CD4-positive, alpha-beta T cell (primary cell): ENCODE measurements around the gene ARL15. TPM values are rescaled to one million over a fixed set of nuclear protein-coding genes. Genes with fewer than 3 reads are reported as not detected.

Experiments used
- ATAC-seq: fragments of 200-7000 bp; cut with Tn5 transposase; one replicate; pipeline ENCODE4 v1.10.0; 2022; ENCODE audit warnings: mild to moderate bottlenecking; ENCODE audit not compliant: poor library complexity
- CTCF ChIA-PET: fragments of 350-600 bp; sonication (Branson Sonifier 250); formaldehyde crosslinking; loops from one replicate; lab custom pipeline; 2021; ENCODE audit warnings: antibody characterized with exemption, inconsistent platforms; lab: Charles Lee
- POLR2A ChIA-PET: fragments of 350-600 bp; sonication (Branson Sonifier 250); formaldehyde crosslinking; loops from one replicate; lab custom pipeline; 2021; ENCODE audit warnings: antibody characterized with exemption, inconsistent platforms; lab: Charles Lee
- DNase-seq, 14 experiments: peaks; one replicate each; pipeline ENCODE4 v3.0.0-alpha.2; 2013 to 2020; ENCODE audit warnings: mixed read lengths in 2 of 14
- H3K27ac ChIP-seq, 2 donors: one replicate each; pipeline versions ENCODE4 v1.5.1 to v1.7.0; 2013; ENCODE audit warnings: low read length in 2 of 2, low read depth in 1 of 2, mild to moderate bottlenecking in 1 of 2
- H3K27me3 ChIP-seq, 2 experiments: 1 replicate in 1 of 2; 2 replicates in 1 of 2; pipeline versions ENCODE4 v1.6.1 to v1.7.0; 2013; ENCODE audit warnings: low read length in 2 of 2, control low read depth in 1 of 2, mild to moderate bottlenecking in 1 of 2, moderate library complexity in 1 of 2; ENCODE audit not compliant: insufficient read depth in 2 of 2, control insufficient read depth in 1 of 2
- H3K36me3 ChIP-seq: one replicate; pipeline ENCODE4 v1.6.1; 2013; ENCODE audit warnings: low read length, control low read depth; ENCODE audit not compliant: insufficient read depth
- H3K4me1 ChIP-seq: one replicate; pipeline ENCODE4 v1.6.1; 2013; ENCODE audit warnings: low read length, control low read depth; ENCODE audit not compliant: insufficient read depth
- H3K4me3 ChIP-seq: one replicate; pipeline ENCODE4 v1.5.1; 2013; ENCODE audit warnings: mild to moderate bottlenecking, low read length, moderate library complexity
- H3K9me3 ChIP-seq, 2 experiments: 1 replicate in 1 of 2; 2 replicates in 1 of 2; pipeline versions ENCODE4 v1.6.1 to v1.7.0; 2013; ENCODE audit warnings: low read length in 2 of 2, mild to moderate bottlenecking in 2 of 2, control low read depth in 1 of 2, moderate library complexity in 1 of 2; ENCODE audit not compliant: control insufficient read depth in 1 of 2, insufficient read depth in 1 of 2
- H3K27ac Mint-ChIP-seq: one replicate; pipeline ENCODE4 v1.8.0; 2020; ENCODE audit warnings: mixed read lengths
- H3K27me3 Mint-ChIP-seq: one replicate; pipeline ENCODE4 v1.8.0; 2021; ENCODE audit warnings: mixed read lengths
- H3K36me3 Mint-ChIP-seq: one replicate; pipeline ENCODE4 v1.8.0; 2021; ENCODE audit warnings: low read depth, mixed read lengths
- H3K4me1 Mint-ChIP-seq: one replicate; pipeline ENCODE4 v1.8.0; 2021; ENCODE audit warnings: low read depth, mixed read lengths
- H3K4me3 Mint-ChIP-seq: one replicate; pipeline ENCODE4 v1.8.0; 2020; ENCODE audit warnings: mild to moderate bottlenecking, mixed read lengths
- H3K9me3 Mint-ChIP-seq: one replicate; pipeline ENCODE4 v1.8.0; 2020; ENCODE audit warnings: mixed read lengths
- intact Hi-C, 2 experiments: fragments of 100-400 bp; cut with DNase I in 1 of 2; cut with micrococcal nuclease in 1 of 2; formaldehyde crosslinking; loops; one replicate each; pipeline versions ENCODE4 v1.15.1 to v1.9.0; 2023 to 2025; cut with DNase I, micrococcal nuclease
- total RNA-seq, 174 experiments: library from RNA in 2 of 174; stranded (reverse) in 2 of 174; gene quantifications; one replicate each; pipeline ENCODE4 v1.2.3 and lab custom pipeline; 2021 to 2026
- TF ChIP-seq, protein P1 (sequence below): fragments of 200-600 bp; IDR thresholded peaks from one replicate; pipeline ENCODE4 v1.8.0; 2022; ENCODE audit warnings: antibody characterized with exemption, mild to moderate bottlenecking

Gene ARL15
- total RNA-seq, 2 experiments from 2014 or later: 9.1 to 10.6 TPM

DNA sequence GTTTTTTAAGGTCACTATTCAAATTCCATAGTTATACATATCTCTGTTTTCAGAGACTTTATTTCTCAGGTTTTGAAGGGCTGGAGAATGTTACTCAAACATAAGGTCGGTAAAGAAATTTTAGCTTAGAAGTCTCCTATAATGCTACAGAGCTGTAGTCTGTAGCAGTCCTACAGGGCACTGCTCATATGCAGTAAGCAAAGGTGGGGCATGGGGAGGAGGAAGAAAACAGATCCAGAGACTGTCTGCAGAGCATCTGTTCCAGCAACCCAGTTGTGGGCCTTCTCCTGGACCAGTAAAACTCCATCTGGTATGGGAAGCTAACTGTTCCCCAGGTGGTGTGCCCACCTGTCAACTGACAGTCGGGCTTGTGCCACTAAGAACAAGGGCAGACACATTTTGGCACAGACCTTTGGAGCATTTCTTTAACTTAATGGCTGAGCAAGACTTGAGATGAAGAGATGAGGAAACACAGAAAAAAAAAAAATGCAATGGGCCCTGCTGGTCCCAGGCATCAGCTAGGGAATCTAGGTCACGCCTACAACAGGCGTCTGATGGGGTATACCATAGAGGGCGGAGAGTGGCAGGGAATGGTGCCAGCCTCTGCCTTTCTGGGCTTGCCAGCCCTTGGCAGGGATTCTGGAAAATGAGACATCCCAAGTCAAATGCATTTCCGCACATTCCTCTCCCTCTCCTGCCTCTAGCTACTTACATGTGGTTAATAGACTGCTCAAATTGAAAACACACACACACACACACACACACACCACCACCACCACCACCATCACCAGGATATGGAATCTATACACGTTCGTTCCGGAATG is 218.9 kb downstream of the ARL15 start:
- Mint-ChIP-seq H3K4me3 (no peak overlapping the region), H3K27ac (no peak overlapping the region), H3K4me1 (no peaks in the 10 kb centered on the region), H3K27me3 (no peaks in the 10 kb centered on the region), H3K36me3 (peaks cover 6% of the 10 kb centered on the region), H3K9me3 (no peaks in the 10 kb centered on the region)
- ChIA-PET POLR2A (interaction anchor here (0.6 kb wide), 1 partner anchor 23 kb away, joined by 4 read pairs; no protein-coding TSS in a partner anchor), CTCF (no interaction called here)
- no peaks in the 10 kb centered on the region for H3K4me1 ChIP-seq
- intact Hi-C loops: no loop called here
- H3K27me3 ChIP-seq: no peaks in the 10 kb centered on the region
- TF ChIP-seq, protein P1, sequence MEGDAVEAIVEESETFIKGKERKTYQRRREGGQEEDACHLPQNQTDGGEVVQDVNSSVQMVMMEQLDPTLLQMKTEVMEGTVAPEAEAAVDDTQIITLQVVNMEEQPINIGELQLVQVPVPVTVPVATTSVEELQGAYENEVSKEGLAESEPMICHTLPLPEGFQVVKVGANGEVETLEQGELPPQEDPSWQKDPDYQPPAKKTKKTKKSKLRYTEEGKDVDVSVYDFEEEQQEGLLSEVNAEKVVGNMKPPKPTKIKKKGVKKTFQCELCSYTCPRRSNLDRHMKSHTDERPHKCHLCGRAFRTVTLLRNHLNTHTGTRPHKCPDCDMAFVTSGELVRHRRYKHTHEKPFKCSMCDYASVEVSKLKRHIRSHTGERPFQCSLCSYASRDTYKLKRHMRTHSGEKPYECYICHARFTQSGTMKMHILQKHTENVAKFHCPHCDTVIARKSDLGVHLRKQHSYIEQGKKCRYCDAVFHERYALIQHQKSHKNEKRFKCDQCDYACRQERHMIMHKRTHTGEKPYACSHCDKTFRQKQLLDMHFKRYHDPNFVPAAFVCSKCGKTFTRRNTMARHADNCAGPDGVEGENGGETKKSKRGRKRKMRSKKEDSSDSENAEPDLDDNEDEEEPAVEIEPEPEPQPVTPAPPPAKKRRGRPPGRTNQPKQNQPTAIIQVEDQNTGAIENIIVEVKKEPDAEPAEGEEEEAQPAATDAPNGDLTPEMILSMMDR: no peak
- ATAC-seq (no peak), DNase-seq (no peak)
- no peak overlapping the region for H3K27ac ChIP-seq
- H3K36me3 ChIP-seq: no peaks in the 10 kb centered on the region
- H3K9me3 ChIP-seq: no peaks in the 10 kb centered on the region
- no peak overlapping the region for H3K4me3 ChIP-seq

DNA sequence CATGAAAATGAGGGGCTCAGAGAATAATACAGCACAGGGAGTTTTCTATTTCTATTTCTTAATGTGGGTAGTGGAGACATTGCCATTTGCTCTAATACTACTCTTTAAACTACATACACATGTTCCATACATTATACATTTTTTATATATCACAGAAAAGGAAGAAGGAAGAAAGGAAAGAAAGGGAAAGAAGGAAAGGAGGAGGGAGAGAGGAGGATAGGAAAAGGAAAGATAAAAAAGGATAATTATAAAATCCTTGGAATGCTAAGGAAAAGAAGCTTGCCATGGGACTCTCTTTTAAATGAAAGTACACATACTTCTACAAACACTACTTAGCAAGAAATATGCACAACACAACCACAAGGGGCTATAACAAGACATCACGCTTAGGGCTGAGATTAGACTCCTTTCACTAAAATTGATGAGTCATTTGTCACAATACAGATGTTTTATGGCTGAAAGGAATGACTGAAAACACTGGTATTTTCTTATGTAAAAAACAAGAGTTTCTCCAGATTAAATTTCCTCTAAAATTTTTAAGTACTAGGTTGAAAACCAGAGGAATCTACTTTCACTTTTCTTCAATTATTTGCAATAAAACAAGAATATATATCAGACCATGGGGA is 219.8 kb downstream of the ARL15 start:
- Histone ChIP-seq H3K36me3 (no peaks in the 10 kb centered on the region), H3K27ac (no peak overlapping the region), H3K9me3 (no peaks in the 10 kb centered on the region), H3K4me3 (no peak overlapping the region), H3K4me1 (no peaks in the 10 kb centered on the region), H3K27me3 (no peaks in the 10 kb centered on the region)
- ATAC-seq (no peak), DNase-seq (no peak)
- no peak overlapping the region for H3K27ac Mint-ChIP-seq
- H3K36me3 Mint-ChIP-seq: peaks cover 6% of the 10 kb centered on the region
- intact Hi-C loops: no loop called here
- no peaks in the 10 kb centered on the region for H3K27me3 Mint-ChIP-seq
- H3K4me3 Mint-ChIP-seq: no peak overlapping the region
- TF ChIP-seq, protein P1: no peak
- H3K4me1 Mint-ChIP-seq: no peaks in the 10 kb centered on the region
- CTCF ChIA-PET: no interaction called here
- H3K9me3 Mint-ChIP-seq: no peaks in the 10 kb centered on the region
- POLR2A ChIA-PET: no interaction called here

DNA sequence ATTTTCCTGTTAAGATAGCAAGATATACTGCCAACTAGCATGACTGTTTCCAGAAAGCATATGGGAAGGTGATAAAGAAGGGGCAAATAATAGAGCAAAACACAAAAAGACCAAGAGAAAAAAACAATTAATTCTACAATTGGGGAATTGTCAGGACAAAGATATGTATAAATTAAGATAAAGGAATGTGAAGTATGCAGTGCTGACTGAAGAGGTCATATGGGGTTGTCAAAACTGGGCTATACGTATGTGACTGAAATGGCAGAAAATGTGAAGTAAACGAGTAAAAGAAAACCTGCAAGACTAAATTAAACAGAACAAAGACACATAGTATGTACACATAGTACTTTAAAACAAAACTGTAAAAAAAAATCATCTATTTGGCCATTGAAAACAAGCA is 222.3 kb downstream of the ARL15 start:
- DNase-seq (no peak), ATAC-seq (no peak)
- ChIA-PET CTCF (no interaction called here), POLR2A (interaction anchor here (0.6 kb wide), 1 partner anchor 44 kb away, joined by 3 read pairs; no protein-coding TSS in a partner anchor)
- Histone ChIP-seq H3K27ac (no peak overlapping the region), H3K9me3 (no peaks in the 10 kb centered on the region), H3K36me3 (no peaks in the 10 kb centered on the region), H3K27me3 (no peaks in the 10 kb centered on the region), H3K4me3 (no peak overlapping the region), H3K4me1 (no peaks in the 10 kb centered on the region)
- Mint-ChIP-seq H3K9me3 (no peaks in the 10 kb centered on the region), H3K27me3 (no peaks in the 10 kb centered on the region), H3K4me3 (no peak overlapping the region), H3K36me3 (peaks cover 11% of the 10 kb centered on the region), H3K4me1 (no peaks in the 10 kb centered on the region), H3K27ac (no peak overlapping the region)
- intact Hi-C loops: no loop called here
- TF ChIP-seq, protein P1: no peak
